Gastrocnemius medialis (tissue), 4 donors: ENCODE measurements around the gene SCNN1B. TPM values are rescaled to one million over a fixed set of nuclear protein-coding genes. Genes with fewer than 3 reads are reported as not detected.

Source experiments
- ATAC-seq, 2 donors: fragments of 150-250 bp; one replicate each; pipeline ENCODE4 v1.9.1; 2016
- DNase-seq, 2 donors: peaks; one replicate each; pipeline ENCODE4 v3.0.0-alpha.2; 2019
- H3K27ac ChIP-seq, 4 donors: fragments of 200-600 bp; sonication (generic); 1 replicate in 1 of 4; 2 replicates in 3 of 4; pipeline ENCODE4 v1.5.1; 2016 to 2018; ENCODE audit warnings: mild to moderate bottlenecking in 2 of 4, moderate library complexity in 1 of 4
- H3K27me3 ChIP-seq, 3 donors: fragments of 200-600 bp; sonication (generic) in 2 of 3; 1 replicate in 1 of 3; 2 replicates in 2 of 3; pipeline versions ENCODE4 v1.5.1 to v1.6.0; 2016 to 2019; ENCODE audit warnings: mild to moderate bottlenecking in 1 of 3, moderate library complexity in 1 of 3
- H3K36me3 ChIP-seq, 2 donors: fragments of 200-600 bp; sonication (generic) in 1 of 2; one replicate each; pipeline ENCODE4 v1.5.1; 2017 to 2018
- H3K4me1 ChIP-seq, 2 donors: fragments of 200-600 bp; sonication (generic) in 1 of 2; one replicate each; pipeline ENCODE4 v1.5.1; 2016 to 2017; ENCODE audit warnings: mild to moderate bottlenecking in 2 of 2
- H3K4me3 ChIP-seq, 4 donors: fragments of 200-600 bp; sonication (generic) in 3 of 4; 1 replicate in 1 of 4; 2 replicates in 3 of 4; pipeline ENCODE4 v1.5.1; 2016 to 2019; ENCODE audit warnings: mild to moderate bottlenecking in 2 of 4
- H3K9me3 ChIP-seq, 3 donors: fragments of 200-600 bp; sonication (generic) in 2 of 3; 1 replicate in 1 of 3; 2 replicates in 2 of 3; pipeline ENCODE4 v1.5.1; 2016 to 2019
- CTCF ChIP-seq, 5 experiments: fragments of 450-650 bp in 3 of 5; fragments of 200-600 bp in 2 of 5; sonication (generic) in 2 of 5; IDR thresholded peaks in 4 of 5; conservative IDR thresholded peaks in 1 of 5; 1 replicate in 4 of 5; 2 replicates in 1 of 5; pipeline ENCODE4 v1.5.1; 2016 to 2019; ENCODE audit warnings: antibody characterized with exemption in 5 of 5, mild to moderate bottlenecking in 3 of 5, moderate library complexity in 3 of 5
- POLR2A ChIP-seq, 2 donors: fragments of 450-650 bp; IDR thresholded peaks; one replicate each; pipeline ENCODE4 v1.6.1; 2017; ENCODE audit warnings: antibody characterized with exemption in 2 of 2, mild to moderate bottlenecking in 2 of 2, moderate library complexity in 2 of 2
- in situ Hi-C, 4 donors: fragments of 200-750 bp; cut with MboI; loops; one replicate each; pipeline versions ENCODE4 v1.15.0 to v1.8.0; 2017; ENCODE audit warnings: low sequenced_read_pairs in 4 of 4
- intact Hi-C: fragments of 100-400 bp; cut with DNase I; formaldehyde crosslinking; loops from one replicate; pipeline ENCODE4 v1.15.1; 2023; ENCODE audit warnings: low total_unique reads
- total RNA-seq, 4 donors: library from RNA; depleted of rRNA; stranded (reverse); fragments of >200 nt; gene quantifications; one replicate each; pipeline versions ENCODE4 v1.1.0 to v1.2.3, GENCODE V29; 2016

The SCNN1B gene
- total RNA-seq, 4 donors from 2014 or later = 0.81 to 2.3 (median 0.99) TPM

GRCh38 chr16:23269248-23269953, 32.7 kb upstream of the SCNN1B start:
- H3K27ac ChIP-seq = no peak overlapping the region
- H3K4me1 ChIP-seq = no peaks in the 10 kb centered on the region
- no peak overlapping the region for H3K4me3 ChIP-seq
- TF ChIP-seq CTCF (IDR thresholded peaks at IDR 0.05 in 4 of 5, conservative IDR thresholded peaks at IDR 0.05 in 1 of 5) (no peak), POLR2A (IDR thresholded peaks at IDR 0.05) (no peak)
- H3K27me3 ChIP-seq = no peaks in the 10 kb centered on the region
- in situ Hi-C loops = no loop called here
- no peaks in the 10 kb centered on the region for H3K36me3 ChIP-seq
- ATAC-seq (peak in 1 of 2 donors; percentile 23), DNase-seq (no peak)
- intact Hi-C loops = no loop called here
- no peaks in the 10 kb centered on the region for H3K9me3 ChIP-seq

GRCh38 chr16:23270654-23271053, 31.4 kb upstream of the SCNN1B start:
- ATAC-seq = no peak
- H3K4me1 ChIP-seq = no peaks in the 10 kb centered on the region
- H3K36me3 ChIP-seq = no peaks in the 10 kb centered on the region
- intact Hi-C loops = no loop called here
- in situ Hi-C loops = no loop called here
- no peak overlapping the region for H3K27ac ChIP-seq
- no peak overlapping the region for H3K4me3 ChIP-seq
- H3K9me3 ChIP-seq = no peaks in the 10 kb centered on the region
- DNase-seq = no peak
- no peaks in the 10 kb centered on the region for H3K27me3 ChIP-seq
- TF ChIP-seq POLR2A (IDR thresholded peaks at IDR 0.05) (no peak), CTCF (IDR thresholded peaks at IDR 0.05 in 4 of 5, conservative IDR thresholded peaks at IDR 0.05 in 1 of 5) (no peak)

- Histone ChIP-seq H3K4me1 (no peaks in the 10 kb centered on the region), H3K27me3 (no peaks in the 10 kb centered on the region), H3K27ac (no peak overlapping the region), H3K9me3 (no peaks in the 10 kb centered on the region), H3K4me3 (no peak overlapping the region), H3K36me3 (no peaks in the 10 kb centered on the region)
- ATAC-seq = no peak
- intact Hi-C loops (no loop called here), in situ Hi-C loops (no loop called here)
- DNase-seq = no peak
- TF ChIP-seq POLR2A (IDR thresholded peaks at IDR 0.05) = no peak
- no peak for TF ChIP-seq CTCF (IDR thresholded peaks at IDR 0.05 in 4 of 5, conservative IDR thresholded peaks at IDR 0.05 in 1 of 5)
These were observed 27.1 kb upstream of the SCNN1B start for GRCh38 chr16:23274968-23275367.

GRCh38 chr16:23276821-23277220, 25.3 kb upstream of the SCNN1B start:
- in situ Hi-C loops (no loop called here), intact Hi-C loops (no loop called here)
- H3K4me3 ChIP-seq = no peak overlapping the region
- DNase-seq (no peak), ATAC-seq (no peak)
- H3K27me3 ChIP-seq = peaks cover 0 to 4% (median 0%) of the 10 kb centered on the region in 3 donors
- no peaks in the 10 kb centered on the region for H3K36me3 ChIP-seq
- no peaks in the 10 kb centered on the region for H3K4me1 ChIP-seq
- no peaks in the 10 kb centered on the region for H3K9me3 ChIP-seq
- H3K27ac ChIP-seq = no peak overlapping the region
- no peak for TF ChIP-seq CTCF (IDR thresholded peaks at IDR 0.05 in 4 of 5, conservative IDR thresholded peaks at IDR 0.05 in 1 of 5)

- in situ Hi-C loops = no loop called here
- H3K4me3 ChIP-seq = no peak overlapping the region
- DNase-seq = no peak
- ATAC-seq = no peak
- H3K27ac ChIP-seq = no peak overlapping the region
- intact Hi-C loops = no loop called here
- H3K4me1 ChIP-seq = no peaks in the 10 kb centered on the region
- no peak for TF ChIP-seq CTCF (IDR thresholded peaks at IDR 0.05 in 4 of 5, conservative IDR thresholded peaks at IDR 0.05 in 1 of 5)
- TF ChIP-seq POLR2A (IDR thresholded peaks at IDR 0.05) = no peak
- H3K27me3 ChIP-seq = peaks cover 0 to 4% (median 0%) of the 10 kb centered on the region in 3 donors
- no peaks in the 10 kb centered on the region for H3K9me3 ChIP-seq
- H3K36me3 ChIP-seq = no peaks in the 10 kb centered on the region
These were observed 24.1 kb upstream of the SCNN1B start for GRCh38 chr16:23278031-23278430.
